Fibroblast of skin of right quadriceps (primary cell): Measurements from ENCODE around the gene IDUA.
"Not testable (repeated sequence)": the region's sequence is repeated elsewhere in the genome, so short reads cannot be mapped to it uniquely, and the experiment has no call there.

Source experiments
- DNase-seq: peaks from one replicate; pipeline ENCODE4 v3.0.0-alpha.2; 2013

The IDUA gene

GRCh38 chr4:968221-968620, 18.6 kb upstream of the IDUA start:
- DNase-seq = no peak

- DNase-seq = no peak
Measured at GRCh38 chr4:968621-969394, 18.0 kb upstream of the IDUA start.

- DNase-seq = no peak
Measured at GRCh38 chr4:970046-970745, 16.6 kb upstream of the IDUA start.

- DNase-seq = no peak
Measured at GRCh38 chr4:970854-971520, 15.9 kb upstream of the IDUA start.

GRCh38 chr4:971666-972500, 15.0 kb upstream of the IDUA start:
- DNase-seq = no peak

- no peak for DNase-seq
Measured at GRCh38 chr4:972651-973424, 14.0 kb upstream of the IDUA start.

GRCh38 chr4:973431-974397, 13.1 kb upstream of the IDUA start, which contains the start of gene DGKQ:
Gene DGKQ (minus strand): TSS chr4:973569. CDS start chr4:973482, 87 bp downstream.
- peak; percentile 84 for DNase-seq

GRCh38 chr4:974668-975067, 12.2 kb upstream of the IDUA start:
- no peak for DNase-seq

- not testable (repeated sequence) for DNase-seq
Measured at GRCh38 chr4:976016-976415, 10.8 kb upstream of the IDUA start.

GRCh38 chr4:978957-979701, 7.7 kb upstream of the IDUA start:
- DNase-seq = peak; percentile 44

- no peak for DNase-seq
Measured at GRCh38 chr4:982291-982690, 4.6 kb upstream of the IDUA start.

GRCh38 chr4:982814-983213, 4.0 kb upstream of the IDUA start:
- DNase-seq = no peak

- no peak for DNase-seq
Measured at GRCh38 chr4:984336-985054, 2.3 kb upstream of the IDUA start.

GRCh38 chr4:985123-985830, 1.6 kb upstream of the IDUA start:
- DNase-seq = peak; percentile 24

- DNase-seq = no peak
Measured at GRCh38 chr4:986428-986878, 391 bp upstream of the IDUA start.

- no peak for DNase-seq
Measured at GRCh38 chr4:987624-988513, 1.0 kb downstream of the IDUA start.
